Embryonic facial prominence (tissue), 1 donor: Measurements from ENCODE around the gene WNT8A.

Experiments
- DNase-seq: peaks from one replicate; pipeline ENCODE4 v3.0.0-alpha.2; 2016; ENCODE audit errors: extremely low spot score

The WNT8A gene

DNA sequence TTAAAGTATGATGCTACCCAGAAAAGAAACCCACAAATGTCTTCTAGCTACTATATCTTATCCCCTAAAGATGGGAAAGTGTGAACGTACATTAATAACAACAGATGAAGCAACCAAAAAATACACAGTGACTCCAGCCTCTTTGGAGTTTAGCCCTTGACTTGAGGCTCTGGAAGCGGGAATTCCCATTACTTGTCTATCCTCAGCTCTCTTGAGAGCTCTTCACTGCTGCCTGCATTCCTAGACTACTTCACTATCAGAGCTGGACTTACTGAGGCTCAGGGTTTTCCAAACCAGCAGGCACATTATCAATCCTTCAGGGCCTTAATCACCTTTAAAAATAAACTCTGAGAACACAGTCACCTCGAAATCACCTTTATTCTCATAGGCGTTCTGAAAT is 56.4 kb downstream of the WNT8A start:
- no peak for DNase-seq
